NT2/D1 (cell line): ENCODE results near the gene ZCCHC14.

Experiments
- DNase-seq: peaks from one replicate; pipeline ENCODE4 v3.0.0-alpha.2; 2011; ENCODE audit warnings: low read depth, low spot score
- H3K27me3 ChIP-seq: 2 replicates; pipeline ENCODE4 v1.6.0; 2011; ENCODE audit warnings: mild to moderate bottlenecking; ENCODE audit not compliant: insufficient read length, insufficient read depth
- H3K36me3 ChIP-seq: 2 replicates; pipeline ENCODE4 v1.6.1; 2011; ENCODE audit warnings: mild to moderate bottlenecking, low read length, mixed read lengths; ENCODE audit not compliant: insufficient read depth, insufficient read length
- H3K4me1 ChIP-seq: 2 replicates; pipeline ENCODE4 v1.5.1; 2011; ENCODE audit not compliant: insufficient read depth, insufficient read length
- H3K4me3 ChIP-seq: 2 replicates; pipeline ENCODE4 v1.5.1; 2011; ENCODE audit warnings: low read depth; ENCODE audit not compliant: insufficient read length
- H3K9ac ChIP-seq: 2 replicates; pipeline ENCODE4 v1.6.0; 2011; ENCODE audit warnings: low read depth; ENCODE audit not compliant: insufficient read length
- H3K9me3 ChIP-seq: 2 replicates; pipeline ENCODE4 v1.5.1; 2011; ENCODE audit warnings: mild to moderate bottlenecking, low read length; ENCODE audit not compliant: insufficient read depth
- SUZ12 ChIP-seq: IDR thresholded peaks from 2 replicates; pipeline ENCODE4 v1.6.1; 2011; ENCODE audit not compliant: insufficient read length, insufficient read depth; ENCODE audit errors: extremely low read depth
- YY1 ChIP-seq: IDR thresholded peaks from 2 replicates; pipeline ENCODE4 v1.6.1; 2011; ENCODE audit not compliant: insufficient read length, insufficient read depth
- ZNF274 ChIP-seq: IDR thresholded peaks from 2 replicates; pipeline ENCODE4 v1.6.1; 2011; ENCODE audit warnings: mild to moderate bottlenecking, low read depth, low read length

ZCCHC14 gene

DNA sequence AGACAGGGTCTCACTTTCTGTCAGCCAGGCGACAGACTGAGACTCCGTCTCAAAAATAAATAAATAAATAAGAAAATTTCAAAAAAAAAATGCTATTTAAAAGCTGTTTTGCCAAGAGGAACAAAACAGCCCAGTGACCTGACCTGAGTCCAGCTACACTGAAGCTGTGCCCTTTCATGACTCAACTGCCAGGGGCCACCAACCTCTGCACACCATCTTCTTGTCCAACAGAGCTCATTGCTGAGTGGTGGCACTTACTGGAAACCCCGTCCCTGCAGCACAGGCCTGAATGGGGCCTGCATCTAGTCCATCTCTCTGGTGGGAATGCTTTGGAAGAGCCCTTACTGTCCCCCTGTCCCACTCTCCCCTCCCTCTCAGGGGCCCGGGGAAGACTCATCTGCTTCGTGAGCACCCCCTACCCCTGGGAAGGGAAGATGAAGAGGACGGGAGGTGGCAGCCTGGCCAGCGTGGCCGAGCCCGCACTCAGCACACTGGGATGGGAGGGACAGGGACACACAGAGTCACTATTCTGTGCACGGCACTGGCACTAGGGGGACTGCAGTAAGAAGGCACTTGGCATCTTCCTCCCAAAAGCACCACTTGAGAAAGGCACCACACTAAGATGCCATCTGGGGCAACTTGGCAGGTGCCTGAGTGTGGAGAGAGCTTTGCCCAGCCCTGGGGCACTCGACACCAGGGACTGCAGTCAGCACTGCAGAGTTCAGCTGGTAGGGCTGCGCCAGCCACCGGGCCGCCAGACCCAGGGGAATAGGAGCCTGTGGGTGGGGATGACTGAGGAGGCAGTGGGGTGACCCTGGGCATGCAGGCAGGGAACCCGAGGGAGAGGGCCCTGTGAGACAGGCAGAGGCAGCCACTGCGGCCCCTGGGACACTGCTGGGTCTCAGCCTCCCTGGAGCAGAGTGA lies 122.8 kb downstream of the ZCCHC14 start:
- Histone ChIP-seq H3K4me1 (peaks cover 10% of the 10 kb centered on the region), H3K27me3 (no peaks in the 10 kb centered on the region), H3K36me3 (peaks cover 40% of the 10 kb centered on the region), H3K9me3 (no peaks in the 10 kb centered on the region), H3K4me3 (no peak overlapping the region), H3K9ac (no peak overlapping the region)
- TF ChIP-seq ZNF274: no peak
- TF ChIP-seq SUZ12: no peak
- no peak for TF ChIP-seq YY1
- DNase-seq: no peak

DNA sequence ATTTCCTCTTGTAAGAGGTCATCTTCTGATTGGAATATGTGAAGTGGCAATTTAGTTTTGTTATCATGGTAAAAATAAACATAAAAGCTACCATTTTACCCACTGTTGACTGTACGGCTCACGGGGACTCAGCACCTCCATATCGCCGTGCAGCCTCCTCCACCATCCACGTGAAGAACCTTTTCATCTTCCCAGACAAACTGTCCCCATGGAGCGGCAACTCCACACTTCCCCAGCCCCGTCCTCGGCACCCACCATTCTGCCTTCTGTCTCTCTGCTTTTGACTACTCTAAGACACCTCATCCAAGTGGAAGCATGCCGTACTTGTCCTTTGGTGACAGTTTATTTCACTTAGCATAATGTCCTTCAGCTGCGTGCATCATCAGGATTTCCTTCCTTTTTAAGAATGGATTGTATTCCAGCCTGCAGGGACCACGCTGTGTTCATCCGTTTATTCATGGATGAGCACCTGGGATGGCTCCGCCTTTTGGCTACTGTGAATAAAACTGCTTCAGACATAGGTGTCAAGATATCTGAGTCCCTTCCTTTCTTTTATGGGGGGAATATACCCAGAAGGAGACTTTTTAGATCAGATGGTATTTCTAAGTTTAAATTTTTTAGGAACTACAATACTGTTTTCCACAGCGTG lies 123.6 kb downstream of the ZCCHC14 start:
- no peak for DNase-seq
- Histone ChIP-seq H3K36me3 (peaks cover 38% of the 10 kb centered on the region), H3K9me3 (no peaks in the 10 kb centered on the region), H3K9ac (no peak overlapping the region), H3K4me1 (peaks cover 10% of the 10 kb centered on the region), H3K4me3 (no peak overlapping the region), H3K27me3 (no peaks in the 10 kb centered on the region)
- TF ChIP-seq YY1 (no peak), ZNF274 (no peak), SUZ12 (no peak)

DNA sequence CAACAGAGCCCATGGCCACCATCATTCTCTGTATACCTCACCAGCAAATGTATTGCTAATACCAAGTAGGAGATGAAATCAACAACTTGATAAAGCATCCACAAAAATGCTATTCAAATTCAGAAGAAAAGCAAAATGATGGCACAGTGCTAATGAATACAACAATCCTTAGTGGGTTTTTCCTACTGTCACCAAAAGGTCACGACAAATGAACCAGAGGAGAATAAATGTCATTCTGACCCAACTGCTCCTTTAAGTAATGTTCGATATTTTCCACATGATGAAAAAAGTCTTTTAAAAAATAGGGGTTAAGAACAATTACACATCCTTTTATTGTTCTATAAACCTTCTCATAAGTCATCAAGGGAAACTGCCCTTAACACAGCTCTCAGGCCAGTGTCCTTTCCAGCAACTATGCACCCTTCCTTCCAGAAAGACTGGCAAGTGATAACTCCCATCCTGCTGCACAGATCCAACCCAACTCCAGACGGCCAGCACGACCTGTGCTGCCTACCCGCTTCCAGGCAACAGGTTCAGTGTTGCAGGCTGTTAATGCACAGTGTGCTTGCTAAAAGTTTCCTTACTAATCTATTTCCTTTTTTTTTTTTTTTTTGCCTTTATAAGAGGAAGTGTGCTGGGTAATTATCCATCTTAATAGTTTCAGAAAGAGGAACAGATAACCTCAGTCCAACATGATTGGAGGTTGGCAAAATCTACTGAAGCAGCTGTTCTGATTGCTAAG lies 124.6 kb downstream of the ZCCHC14 start:
- Histone ChIP-seq H3K4me1 (peaks cover 13% of the 10 kb centered on the region), H3K4me3 (no peak overlapping the region), H3K36me3 (peaks cover 35% of the 10 kb centered on the region), H3K9ac (no peak overlapping the region), H3K27me3 (no peaks in the 10 kb centered on the region), H3K9me3 (no peaks in the 10 kb centered on the region)
- TF ChIP-seq ZNF274 (no peak), YY1 (no peak), SUZ12 (no peak)
- no peak for DNase-seq

GRCh38 chr16:87367529-87367928 lies 125.3 kb downstream of the ZCCHC14 start:
- DNase-seq: no peak
- Histone ChIP-seq H3K9ac (no peak overlapping the region), H3K36me3 (peaks cover 32% of the 10 kb centered on the region), H3K4me3 (no peak overlapping the region), H3K27me3 (no peaks in the 10 kb centered on the region), H3K9me3 (no peaks in the 10 kb centered on the region), H3K4me1 (peaks cover 13% of the 10 kb centered on the region)
- TF ChIP-seq ZNF274 (no peak), YY1 (no peak), SUZ12 (no peak)

GRCh38 chr16:87366930-87367329 lies 125.9 kb downstream of the ZCCHC14 start:
- no peak overlapping the region for H3K9ac ChIP-seq
- H3K4me3 ChIP-seq: no peak overlapping the region
- no peaks in the 10 kb centered on the region for H3K9me3 ChIP-seq
- TF ChIP-seq YY1: no peak
- TF ChIP-seq SUZ12: no peak
- H3K4me1 ChIP-seq: peaks cover 13% of the 10 kb centered on the region
- no peaks in the 10 kb centered on the region for H3K27me3 ChIP-seq
- DNase-seq: no peak
- peaks cover 29% of the 10 kb centered on the region for H3K36me3 ChIP-seq

GRCh38 chr16:87366288-87366687 lies 126.5 kb downstream of the ZCCHC14 start:
- no peak for DNase-seq
- Histone ChIP-seq H3K9me3 (no peaks in the 10 kb centered on the region), H3K9ac (no peak overlapping the region), H3K4me3 (no peak overlapping the region), H3K27me3 (no peaks in the 10 kb centered on the region), H3K4me1 (peaks cover 13% of the 10 kb centered on the region), H3K36me3 (peaks cover 35% of the 10 kb centered on the region)
- TF ChIP-seq SUZ12 (no peak), ZNF274 (no peak), YY1 (no peak)
